ENCODE measurements around the gene IKZF2. TPM values are rescaled to one million over a fixed set of nuclear protein-coding genes. Genes with fewer than 3 reads are reported as not detected.

Gene IKZF2
- total and polyA plus RNA-seq, 2 of the 4 experiments (the other 2 are of a cell fraction) = 2.1 to 25.5 TPM

DNA sequence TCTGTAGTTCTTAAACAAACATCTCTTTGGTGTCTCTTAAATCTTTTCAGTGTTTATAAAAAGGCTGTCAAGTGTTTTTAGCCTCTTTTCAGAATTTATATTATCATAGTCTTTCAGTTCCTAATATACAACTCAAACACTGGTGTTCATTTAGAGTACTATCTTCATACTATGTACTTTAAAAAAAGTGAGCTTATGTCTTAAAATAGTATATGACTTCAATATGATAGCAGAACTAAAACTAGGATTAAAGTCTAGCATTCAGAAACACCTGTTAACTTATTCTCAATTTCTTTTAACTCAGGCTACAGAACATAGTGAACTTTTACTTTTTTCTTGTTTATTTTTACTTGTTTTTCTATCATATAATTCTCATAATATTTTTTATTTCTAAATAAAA is 14.7 kb upstream of the IKZF2 start:
- H3K4me2 ChIP-seq (ENCODE audit: low read depth, low read length) = no peak overlapping the region
- peaks cover 5% of the 10 kb centered on the region for H3K4me1 ChIP-seq (ENCODE audit: control insufficient read depth, insufficient read depth, low read length)
- H2BK15ac ChIP-seq (ENCODE audit: low read depth, low read length) = no peak overlapping the region
- no peak overlapping the region for H4K5ac ChIP-seq (ENCODE audit: low read depth, low read length)
- ChIA-PET CTCF (interaction anchor here (0.6 to 1.3 kb wide), 2 partner anchors 54 to 1302 kb away, joined by 3 read pairs; no protein-coding TSS in a partner anchor), POLR2A (ENCODE audit: unreplicated experiment) (no interaction called here)
- H2BK120ac ChIP-seq (ENCODE audit: low read depth, low read length) = no peak overlapping the region
- no peak overlapping the region for H2AK5ac ChIP-seq (ENCODE audit: low read depth, low read length)
- no peak overlapping the region for H3K27ac ChIP-seq (ENCODE audit: insufficient read depth, low read length)
- no peak overlapping the region for H2AFZ ChIP-seq (replicated peaks; ENCODE audit: low read length, poor library complexity)
- no peaks in the 10 kb centered on the region for H4K20me1 ChIP-seq (ENCODE audit: insufficient read depth, low read length)
- no peaks in the 10 kb centered on the region for H3K9me1 ChIP-seq (ENCODE audit: insufficient read depth, low read length)
- H2BK20ac ChIP-seq (ENCODE audit: low read depth, low read length) = no peak overlapping the region
- intact Hi-C loops (cut with micrococcal nuclease) (no loop called here), in situ Hi-C loops (cut with MboI; ENCODE audit: low sequenced_read_pairs) (no loop called here), dilution Hi-C loops (cut with HindIII; ENCODE audit: low sequenced_read_pairs, unreplicated experiment) (no loop called here)
- H3K4ac ChIP-seq (ENCODE audit: low read depth, low read length) = no peak overlapping the region
- H2AK9ac ChIP-seq (replicated peaks; ENCODE audit: low read depth, low read length, poor library complexity) = no peak overlapping the region
- H4K8ac ChIP-seq (ENCODE audit: low read depth in 2 of 2, low read length in 2 of 2) = no peak overlapping the region
- no peak overlapping the region for H3K9ac ChIP-seq (ENCODE audit: low read depth, low read length)
- no peak overlapping the region for H3K4me3 ChIP-seq (ENCODE audit: insufficient read depth, low read depth, low read length)
- H4K91ac ChIP-seq (ENCODE audit: insufficient read depth, low read depth, low read length) = no peak overlapping the region
- no peak overlapping the region for H3K56ac ChIP-seq (ENCODE audit: extremely low read depth, insufficient read depth, low read length)
- no peak for ATAC-seq (ENCODE audit: low read depth)
- H3K14ac ChIP-seq (replicated peaks; ENCODE audit: low read depth, low read length) = no peak overlapping the region
- no TSS peak for BruUV-seq (replicated peaks)
- no peak overlapping the region for H2BK5ac ChIP-seq (ENCODE audit: low read depth, low read length, poor library complexity, severe bottlenecking)
- TF ChIP-seq CEBPB (IDR thresholded peaks at IDR 0.05; ENCODE audit: low read depth, low read length) (no peak), POLR2A (IDR thresholded peaks at IDR 0.05; ENCODE audit: low read depth, low read length) (no peak), RAD21 (IDR thresholded peaks at IDR 0.05; ENCODE audit: low read length) (no peak), SMC3 (IDR thresholded peaks at IDR 0.05; ENCODE audit: low read depth, low read length) (no peak), MAFK (IDR thresholded peaks at IDR 0.05; ENCODE audit: low read depth, low read length) (no peak)
- H3K27me3 ChIP-seq (ENCODE audit: control insufficient read depth, insufficient read depth, low read length) = no peaks in the 10 kb centered on the region
- DNase-seq = no peak
- H3K18ac ChIP-seq (ENCODE audit: low read depth, low read length) = no peak overlapping the region
- no peaks in the 10 kb centered on the region for H3K9me3 ChIP-seq (ENCODE audit: control insufficient read depth, insufficient read depth, low read length)
- H3K36me3 ChIP-seq (ENCODE audit: control insufficient read depth, insufficient read depth, low read length) = no peaks in the 10 kb centered on the region
- no peaks in the 10 kb centered on the region for H3K79me1 ChIP-seq (ENCODE audit: low read depth in 1 of 2, low read length in 2 of 2)
- H3K23ac ChIP-seq (ENCODE audit: low read depth, low read length) = no peak overlapping the region

Data from IMR-90 (cell line).